ENCODE results near the gene FAM168A.

FAM168A gene

GRCh38 chr11:73376160-73376802, 221.6 kb downstream of the FAM168A start, which contains the start of gene RELT:
TSS of gene RELT (plus strand) at chr11:73376399. CDS start at chr11:73389137, 12,738 bp downstream.
- DNase-seq (ENCODE audit: low read depth in 2 of 2), result peak; percentile 81 to 82

- DNase-seq (ENCODE audit: low read depth in 2 of 2), result no peak
Measured at GRCh38 chr11:73375830-73376159, 222.1 kb downstream of the FAM168A start.

- no peak for DNase-seq (ENCODE audit: low read depth in 2 of 2)
Measured at GRCh38 chr11:73374151-73374550, 223.8 kb downstream of the FAM168A start.

- DNase-seq (ENCODE audit: low read depth in 2 of 2), result no peak
Measured at GRCh38 chr11:73372375-73372993, 225.4 kb downstream of the FAM168A start.

- DNase-seq (ENCODE audit: low read depth in 2 of 2), result no peak
Measured at GRCh38 chr11:73367482-73368024, 230.4 kb downstream of the FAM168A start.

GRCh38 chr11:73366953-73367352, 231.0 kb downstream of the FAM168A start:
- DNase-seq (ENCODE audit: low read depth in 2 of 2), result no peak

GRCh38 chr11:73366265-73366610, 231.7 kb downstream of the FAM168A start:
- DNase-seq (ENCODE audit: low read depth in 2 of 2), result no peak

GRCh38 chr11:73365352-73366264, 232.3 kb downstream of the FAM168A start:
- no peak for DNase-seq (ENCODE audit: low read depth in 2 of 2)

- no peak for DNase-seq (ENCODE audit: low read depth in 2 of 2)
Measured at GRCh38 chr11:73363147-73363546, 234.8 kb downstream of the FAM168A start.

GRCh38 chr11:73361953-73362776, 235.7 kb downstream of the FAM168A start:
- no peak for DNase-seq (ENCODE audit: low read depth in 2 of 2)

- no peak for DNase-seq (ENCODE audit: low read depth in 2 of 2)
Measured at GRCh38 chr11:73360743-73361369, 237.1 kb downstream of the FAM168A start.

- DNase-seq (ENCODE audit: low read depth in 2 of 2), result no peak
Measured at GRCh38 chr11:73359930-73360742, 237.8 kb downstream of the FAM168A start.

GRCh38 chr11:73359341-73359740, 238.6 kb downstream of the FAM168A start:
- DNase-seq (ENCODE audit: low read depth in 2 of 2), result no peak

GRCh38 chr11:73358071-73358470, 239.8 kb downstream of the FAM168A start:
- DNase-seq (ENCODE audit: low read depth in 2 of 2), result no peak

- no peak for DNase-seq (ENCODE audit: low read depth in 2 of 2)
Measured at GRCh38 chr11:73356979-73357860, 240.7 kb downstream of the FAM168A start.

GRCh38 chr11:73355109-73355508, 242.8 kb downstream of the FAM168A start:
- no peak for DNase-seq (ENCODE audit: low read depth in 2 of 2)

- DNase-seq (ENCODE audit: low read depth in 2 of 2), result no peak
Measured at GRCh38 chr11:73353422-73353821, 244.5 kb downstream of the FAM168A start.

- DNase-seq (ENCODE audit: low read depth in 2 of 2), result peak; percentile 45 to 49
Measured at GRCh38 chr11:73350908-73351636, 246.8 kb downstream of the FAM168A start.

Measured in fibroblast of skin of left quadriceps (primary cell).